NCI-H69 (cell line): Measurements from ENCODE around the gene EMCN.
"Not testable (repeated sequence)": the region's sequence is repeated elsewhere in the genome, so short reads cannot be mapped to it uniquely, and the experiment has no call there.

ENCODE experiments used
- DNase-seq: peaks from one replicate; lab custom pipeline; 2025; lab: John Stamatoyannopoulos, UW

The EMCN gene

DNA sequence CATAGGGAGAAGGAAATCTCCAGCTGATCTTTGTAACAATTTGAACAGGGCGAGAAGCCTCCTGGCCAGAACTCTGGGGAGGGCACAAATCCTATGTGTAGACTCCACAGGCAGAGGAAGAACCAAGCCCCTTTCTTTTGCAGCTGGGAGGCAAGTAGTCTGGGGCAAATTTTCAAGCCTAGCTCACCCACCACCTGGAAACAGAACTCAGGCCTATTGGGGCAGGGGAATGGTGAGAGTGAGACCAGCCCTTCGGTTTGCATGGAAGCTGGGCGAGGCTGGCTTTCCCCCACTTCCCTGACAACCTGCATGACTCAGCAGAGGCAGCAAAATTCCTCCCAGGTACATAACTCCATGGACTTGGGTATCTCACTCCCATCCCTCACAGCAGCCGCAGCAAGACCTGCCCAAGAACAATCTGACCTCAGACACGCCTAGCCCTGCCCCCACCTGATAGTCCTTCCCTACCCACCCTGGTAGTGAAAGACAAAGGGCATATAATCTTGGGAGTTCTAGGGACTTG is 138.2 kb downstream of the EMCN start:
- no peak for DNase-seq

DNA sequence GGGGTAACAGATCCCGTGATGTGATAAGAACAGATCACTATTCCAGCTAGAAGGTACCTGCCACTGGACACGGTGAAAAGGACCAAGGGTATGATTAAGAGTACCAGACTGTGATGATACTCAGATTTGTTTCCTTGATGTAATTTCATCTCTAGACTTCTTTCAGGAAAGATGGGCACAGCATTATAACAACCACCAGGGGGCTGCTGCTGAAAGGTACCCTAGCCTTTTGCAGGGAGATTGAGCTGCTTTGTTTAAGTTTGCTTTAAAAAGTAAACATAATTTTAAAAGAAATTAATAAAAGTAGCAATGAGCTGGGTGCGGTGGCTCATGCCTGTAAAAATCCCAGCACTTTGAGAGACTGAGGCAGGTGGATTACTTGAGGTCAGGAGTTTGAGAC is 145.4 kb downstream of the EMCN start:
- peak; percentile 59 for DNase-seq

- DNase-seq = no peak
Observed at GRCh38 chr4:100369871-100370270, 148.0 kb downstream of the EMCN start.

- no peak for DNase-seq
Observed at GRCh38 chr4:100367451-100367850, 150.4 kb downstream of the EMCN start.

- DNase-seq = no peak
Observed at GRCh38 chr4:100366213-100366612, 151.6 kb downstream of the EMCN start.

DNA sequence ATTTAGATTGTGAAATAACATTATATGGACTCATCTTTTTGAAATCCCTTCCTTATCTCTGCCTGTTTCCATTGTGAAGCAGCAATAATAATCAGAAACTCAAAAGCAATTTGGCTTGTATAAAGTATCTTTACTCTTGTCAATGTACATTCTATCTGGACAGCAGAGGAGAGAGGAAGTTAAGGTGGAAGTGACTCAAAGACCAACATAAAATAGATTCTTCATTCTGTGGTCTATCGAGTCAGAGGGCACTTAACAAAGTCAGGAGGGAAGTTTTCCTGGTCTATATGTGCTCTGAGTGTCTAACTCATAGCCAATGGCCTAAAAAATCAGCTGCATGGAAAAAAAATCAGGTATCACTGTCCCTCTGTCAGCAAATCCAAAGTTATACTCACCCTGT is 155.5 kb downstream of the EMCN start:
- DNase-seq = no peak

- no peak for DNase-seq
Observed at GRCh38 chr4:100361336-100361735, 156.5 kb downstream of the EMCN start.

GRCh38 chr4:100360211-100360610 is 157.6 kb downstream of the EMCN start:
- DNase-seq = no peak

GRCh38 chr4:100359441-100359840 is 158.4 kb downstream of the EMCN start:
- DNase-seq = no peak

DNA sequence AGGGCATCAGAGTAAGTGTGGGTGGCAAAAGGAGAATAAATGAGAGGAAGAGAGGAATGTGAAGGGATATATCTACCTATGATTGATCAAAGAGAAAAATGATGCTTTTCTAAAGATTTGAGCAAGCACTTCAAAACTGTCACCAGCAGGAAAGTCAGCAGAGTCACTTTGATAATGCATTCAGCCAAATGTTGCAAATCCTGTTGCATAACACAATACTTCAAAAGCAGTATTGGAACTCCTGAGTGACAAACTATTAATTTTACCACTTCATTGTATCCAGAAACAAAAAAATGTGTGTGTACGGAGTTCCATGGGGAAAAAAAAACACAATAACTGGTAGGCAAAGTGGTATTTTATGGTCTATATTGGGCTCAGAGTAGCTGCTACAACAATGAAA is 160.3 kb downstream of the EMCN start:
- no peak for DNase-seq

DNA sequence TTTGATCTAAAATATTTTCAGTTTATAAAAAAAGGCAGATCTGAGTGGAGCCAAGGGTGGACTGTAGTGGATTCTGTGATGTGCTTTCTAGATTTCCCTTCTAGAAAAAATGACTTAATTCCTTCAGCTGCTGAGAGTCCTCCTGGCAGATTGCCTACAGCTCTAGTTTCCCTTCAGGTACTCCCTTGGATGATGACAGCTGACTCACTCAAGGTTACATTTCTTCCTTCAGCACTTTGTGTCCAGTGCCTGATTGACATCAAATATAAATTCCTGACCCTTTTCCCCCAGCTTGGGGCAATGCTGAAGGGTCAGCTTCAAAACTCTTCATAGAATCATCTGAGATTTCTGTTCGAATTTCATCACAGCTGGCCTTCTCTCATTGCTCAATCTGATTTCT is 161.7 kb downstream of the EMCN start:
- DNase-seq = no peak

DNA sequence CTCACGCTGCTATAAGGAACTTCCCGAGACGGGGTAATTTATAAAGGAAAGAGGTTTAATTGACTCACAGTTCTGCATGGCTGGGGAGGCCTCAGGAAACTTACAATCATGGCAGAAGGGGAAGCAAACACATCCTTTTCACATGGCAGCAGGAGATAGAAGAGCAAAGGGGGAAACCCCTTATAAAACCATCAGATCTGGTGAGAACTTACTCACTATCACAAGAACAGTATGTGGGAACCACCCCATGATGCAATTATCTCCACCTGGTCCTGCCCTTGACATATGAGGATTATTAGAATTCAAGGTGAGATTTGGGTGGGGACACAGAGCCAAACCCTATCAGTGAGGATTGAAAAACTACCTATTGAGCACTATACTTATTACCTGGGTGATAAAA is 165.5 kb downstream of the EMCN start:
- DNase-seq = not testable (repeated sequence)

- no peak for DNase-seq
Observed at GRCh38 chr4:100348473-100348872, 169.3 kb downstream of the EMCN start.

- no peak for DNase-seq
Observed at GRCh38 chr4:100347241-100347640, 170.6 kb downstream of the EMCN start.

DNA sequence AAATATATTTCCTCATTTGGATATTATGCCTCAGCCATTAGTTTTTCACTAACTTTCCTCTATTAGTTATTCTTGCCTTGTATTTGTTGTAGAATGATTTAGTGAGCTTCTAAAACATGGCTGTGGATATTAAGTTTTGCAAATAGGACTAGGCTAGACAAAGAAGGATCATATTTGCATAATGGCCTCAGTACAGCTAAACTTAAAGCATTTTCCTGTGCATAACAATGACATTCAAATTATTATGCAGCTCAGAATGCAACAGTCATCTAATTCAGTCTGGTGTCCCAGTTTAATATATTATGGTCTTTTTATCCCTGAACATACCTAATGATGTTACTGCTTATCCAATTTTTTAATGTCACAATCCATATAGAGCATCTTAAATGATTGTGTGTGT is 172.2 kb downstream of the EMCN start:
- no peak for DNase-seq
